Fibroblast of villous mesenchyme (primary cell): ENCODE results near the gene VEPH1. TPM values are rescaled to one million over a fixed set of nuclear protein-coding genes. Genes with fewer than 3 reads are reported as not detected.
A peak's percentile ranks its signal among the peaks of the same experiment; 100 is the strongest.

Experiments
- DNase-seq: peaks from one replicate; pipeline ENCODE4 v3.0.0-alpha.2; 2010; ENCODE audit warnings: low read depth
- H3K4me3 ChIP-seq: 2 replicates; pipeline ENCODE4 v1.5.1; 2011; ENCODE audit warnings: low read depth, mild to moderate bottlenecking, low read length
- total RNA-seq: library from RNA; depleted of rRNA; stranded (reverse); fragments of >200 nt; gene quantifications from 2 replicates; pipeline ENCODE4 v1.2.3, GENCODE V29; 2012
- TF ChIP-seq, protein P1 (sequence below): IDR thresholded peaks from 2 replicates; pipeline ENCODE4 v1.5.1; 2012; ENCODE audit warnings: low read depth, mild to moderate bottlenecking, low read length; ENCODE audit not compliant: insufficient read depth

VEPH1 gene
- total RNA-seq, 1 donor = 8.6 TPM

DNA sequence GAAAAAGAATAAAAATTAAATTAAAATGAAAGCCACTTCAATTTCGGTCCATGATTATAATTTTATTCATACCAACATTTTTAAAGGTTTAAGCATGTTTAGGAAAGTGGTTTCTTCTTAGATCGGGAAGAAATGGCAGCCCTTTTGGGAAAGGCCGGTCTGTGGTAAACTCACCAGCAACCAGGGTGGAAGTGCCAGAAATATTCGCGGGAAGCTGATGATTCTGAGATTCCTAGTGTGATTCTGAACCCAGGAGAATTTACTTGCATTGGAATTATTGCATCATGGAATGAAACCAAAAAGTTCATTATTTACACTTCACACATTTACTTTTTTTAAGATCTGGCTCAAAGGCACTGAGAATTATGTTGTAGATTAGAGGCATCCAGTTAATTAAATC lies 246.1 kb downstream of the VEPH1 start:
- DNase-seq = no peak
- TF ChIP-seq, protein P1, sequence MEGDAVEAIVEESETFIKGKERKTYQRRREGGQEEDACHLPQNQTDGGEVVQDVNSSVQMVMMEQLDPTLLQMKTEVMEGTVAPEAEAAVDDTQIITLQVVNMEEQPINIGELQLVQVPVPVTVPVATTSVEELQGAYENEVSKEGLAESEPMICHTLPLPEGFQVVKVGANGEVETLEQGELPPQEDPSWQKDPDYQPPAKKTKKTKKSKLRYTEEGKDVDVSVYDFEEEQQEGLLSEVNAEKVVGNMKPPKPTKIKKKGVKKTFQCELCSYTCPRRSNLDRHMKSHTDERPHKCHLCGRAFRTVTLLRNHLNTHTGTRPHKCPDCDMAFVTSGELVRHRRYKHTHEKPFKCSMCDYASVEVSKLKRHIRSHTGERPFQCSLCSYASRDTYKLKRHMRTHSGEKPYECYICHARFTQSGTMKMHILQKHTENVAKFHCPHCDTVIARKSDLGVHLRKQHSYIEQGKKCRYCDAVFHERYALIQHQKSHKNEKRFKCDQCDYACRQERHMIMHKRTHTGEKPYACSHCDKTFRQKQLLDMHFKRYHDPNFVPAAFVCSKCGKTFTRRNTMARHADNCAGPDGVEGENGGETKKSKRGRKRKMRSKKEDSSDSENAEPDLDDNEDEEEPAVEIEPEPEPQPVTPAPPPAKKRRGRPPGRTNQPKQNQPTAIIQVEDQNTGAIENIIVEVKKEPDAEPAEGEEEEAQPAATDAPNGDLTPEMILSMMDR = no peak
- H3K4me3 ChIP-seq = no peak overlapping the region

DNA sequence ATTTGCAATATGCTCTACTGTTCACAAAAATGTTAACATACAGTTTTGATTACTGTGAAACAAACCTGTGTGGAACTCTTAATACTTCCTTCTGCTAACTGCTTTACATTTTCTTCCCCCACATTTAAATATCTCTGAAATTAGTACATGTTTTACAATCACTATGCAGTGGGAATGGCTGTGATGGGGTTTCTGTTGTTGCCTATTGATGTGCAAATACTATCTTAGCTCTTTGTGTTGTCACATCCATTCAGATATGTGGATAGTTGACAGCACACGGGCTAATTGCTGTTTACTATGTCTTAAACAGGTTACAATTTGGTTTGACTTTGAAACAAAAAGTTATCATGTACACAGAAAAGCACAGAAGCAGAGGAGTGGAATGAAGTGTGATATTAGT lies 247.4 kb downstream of the VEPH1 start:
- DNase-seq = no peak
- no peak overlapping the region for H3K4me3 ChIP-seq
- TF ChIP-seq, protein P1 = no peak

DNA sequence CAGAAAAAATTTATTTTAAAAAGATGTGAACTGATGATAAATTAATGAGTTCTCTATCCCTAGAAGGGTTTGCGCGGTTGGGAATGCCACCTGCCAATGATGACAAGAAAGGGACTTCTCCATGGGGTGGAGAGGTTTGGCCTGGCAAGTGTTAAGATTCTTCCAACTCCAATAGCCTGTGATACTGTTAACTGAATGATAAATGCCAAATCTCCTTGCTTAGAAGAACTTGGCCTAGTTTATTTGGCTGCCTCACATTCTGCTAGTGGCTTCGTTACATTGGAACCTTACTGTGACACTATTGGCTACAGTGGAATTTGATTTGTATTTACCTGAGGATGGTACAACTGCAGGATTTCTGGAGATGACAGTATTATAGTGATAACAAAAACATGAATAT lies 251.5 kb downstream of the VEPH1 start:
- TF ChIP-seq, protein P1 = no peak
- H3K4me3 ChIP-seq = no peak overlapping the region

DNA sequence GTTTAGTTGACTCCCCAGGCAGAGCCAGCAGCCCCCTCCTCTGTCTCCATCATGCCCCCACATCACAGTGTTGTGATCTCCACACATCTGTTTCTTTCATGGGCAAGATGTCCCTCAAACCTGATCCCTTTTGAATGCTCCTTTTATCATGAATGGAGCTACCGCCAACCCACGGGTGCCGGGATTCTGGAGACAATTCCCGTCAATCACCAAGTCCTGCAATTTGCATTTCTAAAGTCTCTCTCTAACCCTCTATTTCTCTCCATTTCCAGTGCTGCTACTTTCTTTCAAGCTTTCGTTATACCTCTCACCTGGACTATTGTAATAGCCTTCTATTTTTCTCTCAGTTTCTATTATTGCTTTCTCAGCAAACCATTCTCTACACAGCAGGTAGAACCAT lies 253.6 kb downstream of the VEPH1 start:
- TF ChIP-seq, protein P1 = no peak
- DNase-seq = no peak
- H3K4me3 ChIP-seq = no peak overlapping the region

More for the DNA sequence above, 251.5 kb downstream of the VEPH1 start:
- no peak for DNase-seq

DNA sequence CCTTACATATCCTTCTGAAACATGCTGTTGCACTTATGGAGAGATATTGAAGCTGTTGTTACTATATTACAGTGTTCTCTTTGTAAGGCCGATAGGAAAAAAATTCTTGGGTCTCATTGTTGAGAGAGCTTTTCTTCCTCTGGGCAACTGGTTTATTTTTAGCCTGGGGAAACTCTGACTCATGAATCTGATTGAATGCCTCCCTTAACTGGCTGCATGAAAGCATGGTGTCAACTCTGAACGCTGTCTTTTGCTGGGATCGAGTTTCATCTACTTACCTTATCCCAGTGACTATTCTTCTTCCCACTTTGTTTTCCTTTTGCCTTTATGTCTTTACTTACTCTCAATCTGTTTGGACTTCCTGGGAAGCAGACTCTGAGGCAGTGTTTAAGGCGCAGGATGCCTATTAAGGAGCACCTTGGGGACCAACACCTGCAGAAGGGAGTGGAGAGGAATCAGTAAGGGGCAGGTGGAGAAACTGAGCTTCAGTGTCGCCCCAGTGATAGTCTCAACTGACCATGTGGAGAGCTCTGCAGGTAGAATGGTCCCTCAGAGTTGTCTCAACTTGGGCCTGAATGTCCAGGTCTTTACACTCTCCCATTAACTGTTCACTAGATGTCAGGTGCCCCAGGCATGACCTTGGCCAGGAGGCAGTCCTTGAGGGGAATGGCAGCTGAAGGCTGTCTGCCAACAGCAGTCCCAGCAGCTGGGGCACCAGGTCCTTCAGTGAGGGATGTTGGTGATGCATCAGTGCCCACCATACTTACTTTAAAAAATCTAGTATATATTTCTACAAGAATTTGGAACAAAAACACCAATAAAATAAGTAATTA lies 254.4 kb downstream of the VEPH1 start:
- TF ChIP-seq, protein P1 = no peak
- no peak overlapping the region for H3K4me3 ChIP-seq
- DNase-seq = peak; percentile 77

DNA sequence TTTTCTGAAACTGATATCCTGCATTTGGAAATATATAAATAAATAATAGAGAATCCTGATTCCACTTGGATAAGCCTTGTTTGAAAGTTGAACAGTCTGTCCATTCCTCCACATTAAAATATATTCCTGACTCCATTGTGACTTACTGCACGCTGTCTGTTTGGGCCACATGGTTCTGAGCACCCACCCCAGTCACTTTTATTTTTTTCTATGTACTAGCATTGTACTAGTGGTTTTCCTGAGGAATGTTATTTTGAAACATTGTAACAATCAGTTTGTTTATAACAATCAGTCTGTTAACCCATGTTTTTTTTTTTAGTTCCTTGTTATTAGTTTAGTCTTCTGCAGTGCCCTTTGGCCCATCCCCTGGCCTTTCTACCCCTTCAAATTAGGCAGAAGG lies 255.8 kb downstream of the VEPH1 start:
- no peak overlapping the region for H3K4me3 ChIP-seq
- TF ChIP-seq, protein P1 = no peak

More for the DNA sequence above, 255.8 kb downstream of the VEPH1 start:
- no peak for DNase-seq
